ENCODE results near the gene MROH2A. TPM values are rescaled to one million over a fixed set of nuclear protein-coding genes. Genes with fewer than 3 reads are reported as not detected.

Gene MROH2A
- polyA plus RNA-seq, 1 experiment: not detected

GRCh38 chr2:233849607-233850271 lies 71.6 kb downstream of the MROH2A start:
- no peak for TF ChIP-seq CTCF (IDR thresholded peaks at IDR 0.05; ENCODE audit: insufficient read depth, low read depth, low read length)
- Histone ChIP-seq H3K36me3 (ENCODE audit: control insufficient read depth, insufficient read depth, low read length) (peaks cover 2% of the 10 kb centered on the region), H3K27me3 (ENCODE audit: control insufficient read depth, insufficient read depth, low read length) (no peaks in the 10 kb centered on the region), H3K4me3 (ENCODE audit: low read depth, low read length) (no peak overlapping the region)
- ChIA-PET CTCF (no interaction called here), POLR2A (no interaction called here)
- no peak for DNase-seq (ENCODE audit: low read depth)

- TF ChIP-seq CTCF (IDR thresholded peaks at IDR 0.05; ENCODE audit: insufficient read depth, low read depth, low read length): no peak
- DNase-seq (ENCODE audit: low read depth): no peak
- H3K36me3 ChIP-seq (ENCODE audit: control insufficient read depth, insufficient read depth, low read length): peaks cover 2% of the 10 kb centered on the region
- H3K27me3 ChIP-seq (ENCODE audit: control insufficient read depth, insufficient read depth, low read length): no peaks in the 10 kb centered on the region
- ChIA-PET CTCF (no interaction called here), POLR2A (no interaction called here)
- H3K4me3 ChIP-seq (ENCODE audit: low read depth, low read length): no peak overlapping the region
Observed at GRCh38 chr2:233850745-233851144, 72.6 kb downstream of the MROH2A start.

- no peak for DNase-seq (ENCODE audit: low read depth)
- TF ChIP-seq CTCF (IDR thresholded peaks at IDR 0.05; ENCODE audit: insufficient read depth, low read depth, low read length): no peak
- Histone ChIP-seq H3K4me3 (ENCODE audit: low read depth, low read length) (no peak overlapping the region), H3K27me3 (ENCODE audit: control insufficient read depth, insufficient read depth, low read length) (no peaks in the 10 kb centered on the region), H3K36me3 (ENCODE audit: control insufficient read depth, insufficient read depth, low read length) (peaks cover 2% of the 10 kb centered on the region)
- ChIA-PET POLR2A (no interaction called here), CTCF (no interaction called here)
Observed at GRCh38 chr2:233851169-233851568, 73.0 kb downstream of the MROH2A start.

- no peak for DNase-seq (ENCODE audit: low read depth)
- Histone ChIP-seq H3K36me3 (ENCODE audit: control insufficient read depth, insufficient read depth, low read length) (peaks cover under 1% of the 10 kb centered on the region), H3K4me3 (ENCODE audit: low read depth, low read length) (no peak overlapping the region), H3K27me3 (ENCODE audit: control insufficient read depth, insufficient read depth, low read length) (no peaks in the 10 kb centered on the region)
- ChIA-PET CTCF (no interaction called here), POLR2A (no interaction called here)
- no peak for TF ChIP-seq CTCF (IDR thresholded peaks at IDR 0.05; ENCODE audit: insufficient read depth, low read depth, low read length)
Observed at GRCh38 chr2:233852056-233852455, 73.9 kb downstream of the MROH2A start.

- ChIA-PET CTCF (interaction anchor here (0.9 kb wide), 1 partner anchor 142 kb away, joined by 3 read pairs; no protein-coding TSS in a partner anchor), POLR2A (no interaction called here)
- no peak for DNase-seq (ENCODE audit: low read depth)
Observed at GRCh38 chr2:233853353-233853752, 75.2 kb downstream of the MROH2A start.

More at GRCh38 chr2:233853353-233853752, 75.2 kb downstream of the MROH2A start:
- TF ChIP-seq CTCF (IDR thresholded peaks at IDR 0.05; ENCODE audit: insufficient read depth, low read depth, low read length): no peak
- H3K4me3 ChIP-seq (ENCODE audit: low read depth, low read length): peak overlapping the region; percentile 91
- H3K27me3 ChIP-seq (ENCODE audit: control insufficient read depth, insufficient read depth, low read length): no peaks in the 10 kb centered on the region
- no peaks in the 10 kb centered on the region for H3K36me3 ChIP-seq (ENCODE audit: control insufficient read depth, insufficient read depth, low read length)

Measured in BJ (cell line).